Muscle layer of duodenum (tissue), 2 donors: Measurements from ENCODE around the gene CHD5.
"Not testable (repeated sequence)": the region's sequence is repeated elsewhere in the genome, so short reads cannot be mapped to it uniquely, and the experiment has no call there.

Experiments
- H3K27ac ChIP-seq: one replicate; pipeline ENCODE4 v1.7.0; 2013; ENCODE audit warnings: mild to moderate bottlenecking, low read length
- H3K27me3 ChIP-seq: one replicate; pipeline ENCODE4 v1.7.0; 2013; ENCODE audit warnings: low read depth, mild to moderate bottlenecking, control low read depth, low read length
- H3K36me3 ChIP-seq, 2 donors: one replicate each; pipeline ENCODE4 v1.7.0; 2013; ENCODE audit warnings: low read length in 2 of 2, control low read depth in 1 of 2, mild to moderate bottlenecking in 1 of 2; ENCODE audit not compliant: insufficient read depth in 2 of 2, control insufficient read depth in 1 of 2
- H3K4me1 ChIP-seq, 2 donors: one replicate each; pipeline ENCODE4 v1.7.0; 2013; ENCODE audit warnings: low read length in 2 of 2, mild to moderate bottlenecking in 2 of 2, control low read depth in 1 of 2, moderate library complexity in 1 of 2; ENCODE audit not compliant: insufficient read depth in 2 of 2, control insufficient read depth in 1 of 2
- H3K4me3 ChIP-seq, 2 donors: one replicate each; pipeline ENCODE4 v1.7.0; 2013; ENCODE audit warnings: low read length in 2 of 2, low read depth in 1 of 2, mild to moderate bottlenecking in 1 of 2
- H3K9me3 ChIP-seq, 2 donors: one replicate each; pipeline ENCODE4 v1.7.0; 2013; ENCODE audit warnings: low read length in 2 of 2, control low read depth in 1 of 2, mild to moderate bottlenecking in 1 of 2; ENCODE audit not compliant: control insufficient read depth in 1 of 2
- donor health status: healthy.

CHD5 gene

GRCh38 chr1:6074192-6074901, 105.8 kb downstream of the CHD5 start:
- no peak overlapping the region for H3K27ac ChIP-seq
- H3K9me3 ChIP-seq, result no peaks in the 10 kb centered on the region
- no peak overlapping the region for H3K4me3 ChIP-seq
- no peaks in the 10 kb centered on the region for H3K4me1 ChIP-seq
- no peaks in the 10 kb centered on the region for H3K27me3 ChIP-seq
- peaks cover 0 to 4% of the 10 kb centered on the region in 2 donors for H3K36me3 ChIP-seq

DNA sequence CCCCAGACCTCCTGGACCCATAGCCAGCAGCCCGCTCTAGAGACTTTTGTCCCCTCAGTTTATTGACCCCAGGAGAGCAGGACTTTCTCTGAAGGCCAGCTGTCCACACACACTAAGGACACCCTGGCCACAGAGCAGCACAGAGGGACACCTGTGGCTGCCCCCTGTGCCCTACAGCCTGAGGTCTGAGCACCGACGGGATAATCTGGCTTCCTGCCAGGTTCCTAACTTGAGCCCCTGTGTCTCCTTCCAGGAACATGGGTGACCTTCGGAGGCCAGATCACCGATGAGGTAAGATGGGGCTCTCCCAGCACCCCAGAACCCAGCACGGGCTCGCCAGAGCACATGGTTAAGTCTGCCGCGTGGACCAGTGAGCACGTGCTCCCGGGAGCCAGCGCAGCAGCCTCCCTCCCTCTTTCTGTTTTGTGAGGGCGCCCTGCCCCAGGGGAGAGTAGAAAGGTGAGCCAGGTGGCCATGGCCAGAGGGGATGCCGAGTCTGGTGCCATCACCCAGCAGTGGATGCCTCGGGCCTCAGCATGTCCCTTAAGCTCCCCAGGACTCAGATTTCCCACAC, 106.6 kb downstream of the CHD5 start:
- peaks cover 0 to 4% of the 10 kb centered on the region in 2 donors for H3K36me3 ChIP-seq
- no peaks in the 10 kb centered on the region for H3K4me1 ChIP-seq
- no peaks in the 10 kb centered on the region for H3K9me3 ChIP-seq
- no peak overlapping the region for H3K27ac ChIP-seq
- no peak overlapping the region for H3K4me3 ChIP-seq
- H3K27me3 ChIP-seq, result no peaks in the 10 kb centered on the region

DNA sequence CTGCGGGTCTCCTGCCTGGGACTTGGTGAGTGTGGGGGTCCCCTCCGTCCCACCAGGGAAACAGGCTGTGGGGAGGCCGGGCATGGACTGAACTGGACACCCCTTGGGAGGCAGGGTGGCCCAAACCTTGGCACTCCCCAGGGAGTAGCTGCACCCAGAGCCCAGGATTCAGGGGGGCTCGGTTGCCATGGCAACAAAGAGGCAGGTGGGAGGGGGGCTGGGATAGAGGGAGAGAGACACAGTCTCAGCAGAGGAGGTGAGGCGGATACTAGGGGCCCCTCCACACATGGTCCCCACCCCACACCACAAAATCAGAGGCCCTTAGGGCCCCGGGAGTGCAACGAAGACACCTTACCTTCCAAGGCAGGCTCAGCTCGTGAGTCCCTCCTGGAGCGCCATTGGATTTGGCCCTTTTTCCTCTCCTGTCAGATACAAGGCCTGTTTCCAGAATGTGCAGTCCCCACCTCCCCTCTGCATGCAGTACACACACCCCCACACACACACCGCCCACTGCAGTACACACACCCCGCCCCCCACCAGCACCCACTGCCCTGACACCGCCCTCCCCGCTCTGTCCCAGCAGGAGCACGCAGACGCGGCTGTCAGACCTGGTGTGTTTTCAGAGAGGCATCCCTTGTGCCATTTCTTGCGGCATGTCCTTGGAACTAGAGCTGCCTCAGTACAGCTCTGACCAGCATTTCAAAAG, 107.2 kb downstream of the CHD5 start:
- H3K27me3 ChIP-seq, result no peaks in the 10 kb centered on the region
- H3K36me3 ChIP-seq, result peaks cover 0 to 4% of the 10 kb centered on the region in 2 donors
- H3K4me3 ChIP-seq, result no peak overlapping the region
- no peak overlapping the region for H3K27ac ChIP-seq
- no peaks in the 10 kb centered on the region for H3K4me1 ChIP-seq
- H3K9me3 ChIP-seq, result no peaks in the 10 kb centered on the region

- Histone ChIP-seq H3K9me3 (no peaks in the 10 kb centered on the region), H3K27me3 (no peaks in the 10 kb centered on the region)
These were observed 108.9 kb downstream of the CHD5 start for GRCh38 chr1:6071219-6071618.

GRCh38 chr1:6070450-6070974, 109.6 kb downstream of the CHD5 start:
- Histone ChIP-seq H3K36me3 (peaks cover 0 to 4% of the 10 kb centered on the region in 2 donors), H3K4me3 (no peak overlapping the region), H3K9me3 (no peaks in the 10 kb centered on the region), H3K4me1 (no peaks in the 10 kb centered on the region), H3K27ac (no peak overlapping the region), H3K27me3 (no peaks in the 10 kb centered on the region)

More at GRCh38 chr1:6071219-6071618, 108.9 kb downstream of the CHD5 start:
- H3K27ac ChIP-seq, result no peak overlapping the region
- peaks cover 0 to 4% of the 10 kb centered on the region in 2 donors for H3K36me3 ChIP-seq
- H3K4me3 ChIP-seq, result no peak overlapping the region
- no peaks in the 10 kb centered on the region for H3K4me1 ChIP-seq

DNA sequence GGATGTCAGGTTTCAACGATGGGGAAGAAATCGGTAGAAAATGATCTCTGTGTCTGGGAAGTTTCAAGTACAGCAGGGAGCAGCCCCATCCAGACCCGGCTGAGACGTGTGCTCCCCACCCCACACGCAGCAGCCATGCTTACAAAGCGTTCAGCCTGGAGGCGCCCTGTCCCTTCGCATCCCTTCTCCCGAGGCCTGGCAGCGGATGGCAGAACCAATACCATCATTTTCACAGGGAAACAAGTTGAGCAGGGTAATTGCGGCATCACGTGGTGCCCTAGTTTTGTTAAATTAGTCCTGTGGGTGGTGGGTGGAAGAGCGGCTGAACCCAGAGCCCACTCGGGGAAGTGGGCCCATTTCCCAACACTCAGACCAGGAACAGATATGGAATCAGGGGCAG, 110.5 kb downstream of the CHD5 start:
- Histone ChIP-seq H3K4me1 (no peaks in the 10 kb centered on the region), H3K36me3 (peaks cover 0 to 4% of the 10 kb centered on the region in 2 donors), H3K4me3 (no peak overlapping the region), H3K27ac (no peak overlapping the region), H3K27me3 (no peaks in the 10 kb centered on the region), H3K9me3 (no peaks in the 10 kb centered on the region)

DNA sequence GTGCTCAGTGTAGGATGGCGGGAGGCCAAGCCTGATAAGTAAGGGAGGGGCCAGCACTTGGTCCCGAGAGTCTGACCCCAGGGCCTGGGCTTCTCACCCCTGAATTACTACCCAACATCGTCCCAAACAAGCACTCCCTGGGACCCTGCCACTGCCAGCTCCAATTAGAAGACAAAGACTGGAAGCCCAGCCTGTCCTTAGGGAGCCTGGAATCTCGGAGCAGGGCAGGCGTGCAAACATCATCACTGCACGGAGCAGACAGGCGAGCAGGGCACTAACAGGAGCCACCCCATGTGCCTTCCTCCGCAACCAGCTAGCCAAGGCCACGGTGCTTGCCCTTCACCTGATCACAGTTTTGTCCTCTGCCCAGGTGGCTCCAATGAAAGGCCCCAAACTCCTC, 111.2 kb downstream of the CHD5 start:
- Histone ChIP-seq H3K36me3 (no peaks in the 10 kb centered on the region), H3K27me3 (no peaks in the 10 kb centered on the region), H3K4me1 (no peaks in the 10 kb centered on the region), H3K9me3 (no peaks in the 10 kb centered on the region), H3K27ac (no peak overlapping the region), H3K4me3 (no peak overlapping the region)

DNA sequence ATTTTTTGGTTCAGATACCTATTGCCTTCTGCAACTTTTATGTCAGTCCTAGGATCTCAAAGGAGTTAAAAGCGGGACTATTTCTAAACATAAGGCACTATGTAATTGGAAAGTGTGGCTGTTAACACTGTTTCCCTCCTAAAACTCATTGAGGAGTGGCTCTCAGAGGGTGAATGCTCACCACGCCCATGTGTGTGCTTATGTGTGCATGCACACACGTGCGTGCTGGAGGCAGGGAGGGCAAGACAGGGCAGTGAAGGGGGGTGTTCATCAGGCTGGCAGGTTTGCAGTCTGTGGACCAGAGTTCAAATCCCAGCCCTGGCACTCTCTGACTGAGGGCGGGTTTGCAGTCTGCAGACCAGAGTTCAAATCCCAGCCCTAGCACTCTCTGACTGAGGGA, 112.0 kb downstream of the CHD5 start:
- no peaks in the 10 kb centered on the region for H3K27me3 ChIP-seq
- no peaks in the 10 kb centered on the region for H3K9me3 ChIP-seq
- no peaks in the 10 kb centered on the region for H3K36me3 ChIP-seq
- H3K4me1 ChIP-seq, result no peaks in the 10 kb centered on the region
- H3K4me3 ChIP-seq, result no peak overlapping the region
- no peak overlapping the region for H3K27ac ChIP-seq

- Histone ChIP-seq H3K4me1 (no peaks in the 10 kb centered on the region), H3K36me3 (no peaks in the 10 kb centered on the region), H3K27me3 (no peaks in the 10 kb centered on the region), H3K27ac (no peak overlapping the region), H3K4me3 (no peak overlapping the region), H3K9me3 (no peaks in the 10 kb centered on the region)
These were observed 113.4 kb downstream of the CHD5 start for GRCh38 chr1:6066680-6067079.

DNA sequence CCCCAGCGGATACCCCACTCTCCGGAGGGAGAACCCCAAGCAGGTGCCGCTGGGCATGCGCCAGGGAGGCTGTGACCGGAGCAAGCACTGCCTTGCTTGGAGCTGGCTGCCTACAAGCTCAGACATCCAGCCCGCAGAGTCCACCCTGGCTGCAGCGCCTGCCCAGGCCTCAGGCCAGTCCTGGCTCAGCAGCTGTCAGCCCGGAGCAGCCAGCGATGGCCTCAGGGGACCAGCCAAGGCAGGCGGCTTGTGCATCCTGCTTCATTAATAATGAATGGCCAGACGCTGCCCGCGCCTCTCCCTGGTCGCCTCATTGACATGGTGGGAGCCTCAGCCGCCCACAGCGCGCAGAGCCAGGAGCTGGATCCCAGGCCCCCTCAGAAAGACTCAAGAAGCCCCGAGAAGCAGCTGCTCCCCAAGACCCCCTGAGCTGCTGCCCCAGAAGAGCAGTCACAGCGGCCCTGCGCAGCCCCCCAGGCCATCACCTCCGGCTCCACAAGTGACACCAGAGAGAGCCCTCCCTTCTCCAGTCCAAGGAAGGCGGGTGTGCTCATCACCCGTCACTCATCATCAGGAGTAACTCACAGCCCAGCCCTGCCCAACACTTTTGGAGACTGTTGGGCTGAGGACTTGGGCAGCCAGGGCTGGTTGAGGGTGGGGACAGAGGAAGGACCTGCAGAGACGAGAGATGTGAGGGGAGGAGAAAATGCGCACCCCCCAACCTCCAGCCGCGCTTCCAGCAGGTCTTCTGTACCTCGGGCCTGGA, 114.8 kb downstream of the CHD5 start:
- H3K4me1 ChIP-seq, result no peaks in the 10 kb centered on the region

DNA sequence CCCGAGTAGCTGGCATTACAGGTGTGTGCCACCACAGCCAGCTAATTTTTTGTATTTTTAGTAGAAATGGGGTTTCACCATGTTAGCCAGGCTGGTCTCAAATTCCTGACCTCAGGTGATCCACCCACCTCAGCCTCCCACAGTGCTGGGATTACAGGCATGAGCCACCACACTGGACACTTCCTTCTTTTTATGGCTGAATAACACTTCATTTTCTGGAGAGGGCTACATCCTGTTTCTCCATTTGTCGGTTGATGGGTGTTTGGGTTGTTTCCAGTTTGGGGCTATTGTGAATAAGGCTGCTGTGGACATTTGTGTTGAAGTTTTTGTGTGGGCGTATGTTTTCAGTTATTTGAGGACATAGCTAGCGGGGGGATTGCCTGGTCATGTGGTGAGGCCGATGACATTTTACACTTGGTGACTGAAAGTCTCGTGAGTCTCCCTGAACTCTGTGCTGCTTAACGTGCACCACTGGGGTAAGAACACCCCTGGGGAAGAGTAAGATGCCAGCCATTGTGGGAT, 116.5 kb downstream of the CHD5 start:
- not testable (repeated sequence) for H3K4me3 ChIP-seq, H3K36me3 ChIP-seq, H3K27me3 ChIP-seq, H3K27ac ChIP-seq, H3K9me3 ChIP-seq, H3K4me1 ChIP-seq

More for the DNA sequence above, 114.8 kb downstream of the CHD5 start:
- H3K4me3 ChIP-seq, result no peak overlapping the region
- no peaks in the 10 kb centered on the region for H3K9me3 ChIP-seq
- H3K27ac ChIP-seq, result no peak overlapping the region
- no peaks in the 10 kb centered on the region for H3K27me3 ChIP-seq
- H3K36me3 ChIP-seq, result no peaks in the 10 kb centered on the region
